Skin of body (tissue), 2 donors: ENCODE data around the gene ANAPC5. TPM values are rescaled to one million over a fixed set of nuclear protein-coding genes. Genes with fewer than 3 reads are reported as not detected.

ENCODE experiments used
- DNase-seq: peaks from one replicate; lab custom pipeline; 2025; lab: John Stamatoyannopoulos, UW
- total RNA-seq: library from RNA; depleted of rRNA; stranded (reverse); fragments of >200 nt; gene quantifications from one replicate; pipeline ENCODE4 v1.2.3, GENCODE V29; 2014

Gene ANAPC5
- total RNA-seq, 1 donor from 2014 or later = 134 TPM

GRCh38 chr12:121261398-121261797 is 90.8 kb downstream of the ANAPC5 start:
- DNase-seq = no peak

- no peak for DNase-seq
These were observed 92.1 kb downstream of the ANAPC5 start for GRCh38 chr12:121260091-121260490.

- no peak for DNase-seq
These were observed 93.1 kb downstream of the ANAPC5 start for GRCh38 chr12:121259074-121259473.

Other genes with a start within 250 kb of the ANAPC5 start
- gene P2RX7, start 219.5 kb downstream of the ANAPC5 start, total RNA-seq = 4.2 TPM
- 9.3 TPM for gene P2RX4, start 142.3 kb downstream of the ANAPC5 start, total RNA-seq
- 18.1 TPM for gene CAMKK2, start 55.7 kb downstream of the ANAPC5 start, total RNA-seq
- 50.0 TPM for gene RNF34, start 47.7 kb upstream of the ANAPC5 start, total RNA-seq
- gene KDM2B, start 228.6 kb upstream of the ANAPC5 start, total RNA-seq = 26.1 TPM